Brain pericyte (primary cell): Measurements from ENCODE around the gene SLC7A8.

Source experiments
- DNase-seq: peaks from one replicate; pipeline ENCODE4 v3.0.0-alpha.2; 2012; ENCODE audit warnings: low read depth, low spot score

The SLC7A8 gene

DNA sequence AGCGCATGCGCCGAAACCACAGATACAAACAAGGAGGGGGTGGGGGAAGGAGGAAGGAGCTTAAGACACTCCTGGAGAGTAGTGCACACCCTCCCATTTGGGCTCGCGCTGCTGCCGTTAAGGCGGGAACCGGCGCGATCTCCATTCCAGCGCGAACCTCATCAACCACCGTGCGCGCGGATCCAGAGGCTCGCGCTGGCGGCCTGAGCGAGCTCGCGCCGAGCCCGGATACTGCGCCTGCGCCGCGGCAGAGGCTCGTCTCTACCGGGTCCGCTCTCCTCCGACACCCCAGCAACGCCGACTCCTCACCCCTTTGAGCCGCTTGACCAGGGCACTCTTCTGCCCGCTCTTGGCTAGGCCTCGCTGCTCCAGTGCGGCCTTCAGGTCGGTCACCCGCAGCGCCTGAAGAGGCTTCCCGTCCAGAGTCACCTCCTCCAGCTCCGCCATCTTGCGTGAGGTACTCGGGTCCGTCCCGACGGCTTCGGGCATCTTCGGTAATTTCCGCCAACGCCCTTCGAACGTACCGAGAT, 88.7 kb downstream of the SLC7A8 start, which contains the start of gene ACIN1:
Gene ACIN1 (minus strand): TSS at position 471 of the 530 bp plus-strand sequence. CDS start 24 bp downstream, at position 447.
- peak; percentile 72 for DNase-seq

DNA sequence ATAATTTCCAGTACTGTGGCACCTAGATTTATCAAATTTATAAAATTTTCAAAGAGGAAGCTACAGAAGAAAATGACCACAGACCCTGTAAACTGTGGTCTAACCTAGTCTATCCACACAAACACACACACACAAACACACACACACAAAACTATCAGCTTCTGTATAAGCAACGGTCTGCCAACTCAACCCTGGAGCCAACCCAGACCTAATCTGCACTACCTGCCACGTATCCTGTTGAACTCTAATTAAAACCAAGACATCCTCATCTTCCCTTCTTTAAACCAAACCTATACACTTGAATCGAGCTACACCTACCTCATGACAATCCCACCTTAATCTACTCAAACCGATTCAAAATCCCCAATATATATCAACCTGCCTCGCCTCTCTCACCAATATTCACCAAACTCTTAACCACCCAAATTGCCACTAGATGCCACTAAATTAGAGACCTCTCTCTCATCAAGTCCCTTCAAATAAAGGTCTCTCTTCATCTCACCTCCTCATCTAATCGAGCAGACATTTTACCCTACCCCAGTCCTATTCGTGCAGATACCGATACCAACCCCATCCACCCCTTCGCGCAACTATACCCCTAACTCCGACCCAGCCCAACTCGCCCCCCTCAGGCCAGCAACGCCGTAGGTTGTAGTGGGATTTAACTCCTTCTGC, 89.3 kb downstream of the SLC7A8 start:
- DNase-seq, result no peak

DNA sequence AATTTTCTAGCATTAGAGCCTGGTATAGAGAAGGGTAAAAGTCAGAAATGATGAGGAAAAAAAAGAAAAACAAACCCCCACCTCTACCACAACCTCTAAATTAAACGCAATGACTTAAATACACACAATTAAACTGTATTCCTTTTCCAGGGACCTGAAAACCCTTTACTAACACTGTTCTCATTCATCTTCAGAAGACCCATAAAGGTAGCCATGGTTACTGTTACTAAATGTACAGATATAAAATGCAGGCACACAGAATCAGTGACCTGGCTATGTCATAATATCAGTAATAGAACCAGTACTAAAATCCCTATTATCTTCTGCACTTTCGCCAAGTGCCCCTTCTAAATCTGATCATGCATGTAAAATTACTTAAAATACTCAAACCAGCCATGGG, 89.9 kb downstream of the SLC7A8 start:
- DNase-seq, result no peak

DNA sequence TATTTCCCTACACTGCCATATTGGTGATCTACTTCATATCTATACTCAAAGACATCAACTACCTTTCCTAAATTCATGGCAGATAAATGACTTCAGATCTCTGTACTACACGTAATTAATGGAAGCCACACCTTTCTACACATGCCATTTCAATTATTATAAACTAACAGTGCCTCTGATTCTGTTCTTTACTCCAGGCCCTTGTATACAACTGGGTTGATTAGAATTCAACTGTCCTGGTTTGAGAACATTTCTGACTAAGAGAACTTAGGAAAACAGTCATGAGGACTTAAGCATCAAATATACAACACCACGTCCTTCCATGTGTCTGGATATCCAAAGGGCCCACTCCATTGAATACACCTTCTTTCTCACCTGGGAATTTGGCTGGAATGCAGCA, 90.4 kb downstream of the SLC7A8 start:
- DNase-seq, result no peak

DNA sequence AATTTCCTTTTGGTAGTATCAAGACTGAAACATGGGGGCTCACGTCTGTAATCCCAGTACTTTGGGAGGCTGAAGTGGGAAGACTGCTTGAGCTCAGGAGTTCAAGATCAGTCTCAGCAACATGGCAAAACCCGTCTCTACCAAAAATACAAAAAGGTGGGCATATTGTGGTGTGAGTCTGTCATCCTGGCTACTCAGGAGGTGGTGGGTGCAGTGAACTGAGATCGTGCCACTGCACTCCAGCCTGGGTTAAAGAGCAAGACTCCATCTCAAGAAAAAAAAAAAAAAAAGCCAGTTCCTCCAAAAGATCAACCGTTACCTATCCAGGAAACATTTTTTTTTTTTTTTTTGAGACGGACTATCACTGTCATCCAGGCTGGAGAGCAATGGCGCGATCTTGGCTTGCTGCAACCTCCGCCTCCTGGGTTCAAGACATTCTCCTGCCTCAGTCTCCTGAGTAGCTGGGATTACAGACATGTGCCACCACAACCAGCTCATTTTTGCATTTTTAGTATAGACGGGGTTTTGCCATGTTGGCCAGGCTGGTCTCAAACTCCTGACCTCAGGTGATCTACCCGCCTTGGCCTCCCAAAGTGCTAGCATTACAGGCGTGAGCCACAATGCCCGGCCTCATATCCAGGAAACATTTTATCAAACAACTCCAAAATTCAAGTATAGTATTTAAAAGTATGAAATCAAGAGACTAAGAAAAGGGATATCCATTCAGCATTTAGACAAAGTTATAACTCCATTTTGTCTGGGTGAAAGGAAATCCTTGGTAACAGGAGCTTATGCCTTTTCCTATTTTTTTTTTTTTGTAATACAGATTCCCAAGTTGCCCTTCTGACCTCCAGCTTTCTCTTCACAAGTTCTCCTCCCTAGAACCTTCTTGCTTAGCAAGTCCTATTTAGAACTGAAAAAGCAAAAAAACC, 91.9 kb downstream of the SLC7A8 start:
- no peak for DNase-seq

DNA sequence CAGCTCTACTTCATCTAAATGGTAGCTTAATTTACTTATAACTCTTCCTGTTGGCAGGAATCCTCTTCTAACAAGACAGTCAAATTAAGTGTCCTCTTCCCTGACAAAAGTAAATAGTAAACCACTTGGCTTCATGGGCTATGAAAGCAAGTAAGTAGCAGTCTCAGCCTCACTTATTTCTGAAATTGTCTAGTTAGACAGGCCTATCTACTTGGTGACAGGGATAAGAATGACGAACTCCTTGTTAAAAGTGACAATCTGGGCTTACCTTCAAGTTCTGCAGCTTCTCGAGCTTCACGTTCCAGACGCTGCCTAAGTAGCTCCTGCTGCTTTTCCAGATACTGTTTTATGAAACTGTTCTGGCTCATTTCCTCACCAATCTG, 93.2 kb downstream of the SLC7A8 start:
- DNase-seq, result no peak

DNA sequence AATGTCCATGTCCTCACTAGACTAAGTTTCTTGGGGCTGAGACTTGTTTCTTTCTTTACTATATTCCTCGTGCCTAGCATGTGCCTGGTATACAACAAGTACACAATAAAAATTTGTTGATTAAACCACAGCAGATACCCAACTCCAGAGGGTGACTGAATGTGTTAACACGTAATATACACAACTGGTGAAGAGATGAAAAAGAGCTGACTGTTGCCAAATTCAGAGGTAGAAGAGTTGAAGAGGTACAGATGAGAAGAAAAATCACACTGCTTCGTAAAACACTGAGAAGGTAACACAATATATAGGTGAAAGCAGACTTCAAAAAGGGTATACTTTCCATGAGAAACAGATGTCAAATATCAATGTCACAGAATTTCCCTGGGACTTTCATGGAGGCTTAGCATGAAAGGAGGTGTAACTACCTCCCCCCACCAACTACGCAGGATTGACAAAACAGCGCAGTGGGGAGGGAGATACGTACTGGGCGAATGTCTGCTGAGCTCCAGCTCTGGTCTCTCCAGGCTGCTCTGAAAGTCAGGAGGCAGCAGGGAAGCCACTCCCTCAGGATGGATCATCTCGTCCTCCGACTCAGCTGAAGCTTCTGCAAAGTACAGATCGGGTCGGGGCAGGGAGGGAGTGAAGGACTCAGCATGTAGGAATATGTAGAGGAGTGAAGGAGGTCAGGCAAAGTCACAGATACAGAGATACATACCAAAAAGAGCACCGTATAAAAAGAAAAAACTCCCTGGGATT, 93.8 kb downstream of the SLC7A8 start:
- DNase-seq, result no peak

DNA sequence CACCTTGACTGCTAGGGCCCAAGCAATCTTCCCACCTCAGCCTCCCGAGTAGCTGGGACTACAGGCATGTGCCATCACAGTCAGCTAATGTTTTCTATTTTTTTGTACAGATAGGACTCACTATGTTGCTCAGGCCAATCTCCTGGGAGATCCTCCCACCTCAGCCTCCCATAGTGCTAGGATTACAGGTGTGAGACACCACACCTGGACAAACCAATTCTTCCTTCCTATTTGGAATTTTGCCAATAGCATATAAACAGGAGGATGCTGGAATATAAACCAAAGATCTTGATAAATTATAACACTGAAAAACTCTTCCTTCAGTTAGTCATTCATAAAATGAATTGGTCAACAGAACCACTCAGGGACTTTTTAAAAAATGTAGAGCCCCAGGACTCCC, 96.9 kb downstream of the SLC7A8 start:
- DNase-seq, result no peak

DNA sequence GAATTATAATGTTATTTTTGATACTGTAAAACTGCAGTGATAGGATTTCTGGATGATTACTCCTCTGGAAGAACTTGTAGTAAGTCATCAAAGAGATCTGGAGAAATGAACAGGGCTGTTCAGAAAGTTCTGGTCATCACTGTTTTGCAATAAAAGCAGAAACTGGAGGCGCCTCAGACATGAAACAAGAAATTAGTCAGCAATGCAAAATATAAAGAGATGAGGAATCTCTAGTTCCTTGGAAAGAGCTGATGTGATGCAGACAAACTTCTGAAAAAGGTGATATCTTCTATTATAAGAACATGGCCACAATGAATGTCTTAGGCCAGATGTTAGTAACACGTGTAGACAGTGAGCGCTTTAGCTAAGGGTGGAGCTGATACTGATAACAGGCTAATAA, 98.0 kb downstream of the SLC7A8 start:
- no peak for DNase-seq

DNA sequence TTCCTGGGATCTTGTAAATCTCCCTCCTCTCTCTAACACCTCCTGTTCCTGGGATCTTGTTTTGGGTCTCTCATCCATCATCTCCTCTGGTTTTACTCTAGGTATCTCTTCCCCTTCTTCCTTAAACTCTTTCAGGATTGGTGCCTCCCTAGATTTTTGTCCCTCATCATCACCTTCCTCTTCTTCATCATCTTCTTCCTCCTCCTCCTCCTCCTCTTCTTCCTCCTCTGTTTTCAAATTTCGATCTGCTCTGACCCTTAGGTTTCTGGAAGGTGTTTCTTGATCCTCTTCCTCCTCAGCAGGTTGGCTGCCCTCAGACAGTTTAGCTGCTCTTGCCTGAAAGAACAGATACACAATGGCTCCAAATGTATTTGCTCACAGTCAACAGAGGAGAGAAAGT, 103.0 kb downstream of the SLC7A8 start:
- no peak for DNase-seq

DNA sequence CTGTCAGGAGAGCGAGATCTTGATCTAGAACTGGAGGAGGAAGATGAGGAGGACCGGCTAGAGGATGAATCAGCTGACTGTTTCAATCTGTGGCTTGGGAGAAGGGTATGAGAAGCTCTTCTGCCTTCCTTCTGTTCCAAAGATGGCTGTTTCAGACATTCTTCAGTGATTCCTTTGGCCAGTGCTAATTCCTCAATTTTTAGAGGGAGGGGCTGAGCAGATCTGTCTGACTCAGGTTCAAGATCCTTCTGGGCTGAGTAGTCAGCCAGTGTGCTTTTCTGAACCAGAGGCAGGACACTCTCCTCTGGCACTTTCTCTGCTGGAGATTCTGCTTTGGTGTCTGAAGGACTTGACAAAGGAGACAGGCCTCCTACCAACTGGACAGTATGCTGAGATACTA, 103.7 kb downstream of the SLC7A8 start:
- DNase-seq, result no peak

DNA sequence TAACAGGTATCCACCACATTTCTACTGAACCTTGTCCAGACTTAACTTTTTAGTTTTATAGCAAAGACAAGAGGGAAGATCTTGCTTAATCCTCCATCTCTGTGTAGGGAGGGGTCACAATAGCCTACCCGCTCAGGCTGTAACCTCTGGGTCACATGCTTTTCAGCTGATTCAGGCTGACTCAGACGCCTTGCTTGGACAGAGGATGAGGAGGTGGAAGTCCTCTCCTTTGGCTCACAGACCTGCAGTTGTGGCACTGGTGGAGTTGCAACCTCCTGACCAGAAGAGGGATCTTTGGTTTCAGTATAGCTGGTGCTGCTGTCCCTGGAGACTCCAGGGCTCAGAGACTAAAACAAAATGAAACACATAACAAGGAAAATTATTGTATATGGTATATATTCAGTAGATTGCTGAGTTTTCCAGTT, 104.8 kb downstream of the SLC7A8 start:
- DNase-seq, result peak; percentile 74

DNA sequence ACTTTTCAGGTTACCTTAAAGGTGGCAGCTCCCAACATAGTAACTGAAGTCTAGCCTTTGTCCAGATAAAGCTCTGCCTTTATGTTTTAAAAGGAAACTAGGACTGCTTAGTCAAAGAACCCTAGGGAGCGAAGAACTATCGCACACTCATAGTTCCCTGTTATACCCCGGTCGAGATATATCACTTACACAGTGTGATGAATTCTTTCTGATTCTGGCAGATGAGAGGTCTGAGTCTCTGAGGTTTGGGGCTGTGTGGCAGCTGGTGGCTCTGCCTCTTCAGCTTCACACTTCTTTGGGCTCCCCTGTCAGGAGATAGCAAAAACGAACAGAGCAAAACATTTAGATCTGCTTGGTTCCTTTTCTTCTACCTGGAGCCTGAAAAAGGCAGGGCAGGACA, 105.5 kb downstream of the SLC7A8 start:
- DNase-seq, result no peak

DNA sequence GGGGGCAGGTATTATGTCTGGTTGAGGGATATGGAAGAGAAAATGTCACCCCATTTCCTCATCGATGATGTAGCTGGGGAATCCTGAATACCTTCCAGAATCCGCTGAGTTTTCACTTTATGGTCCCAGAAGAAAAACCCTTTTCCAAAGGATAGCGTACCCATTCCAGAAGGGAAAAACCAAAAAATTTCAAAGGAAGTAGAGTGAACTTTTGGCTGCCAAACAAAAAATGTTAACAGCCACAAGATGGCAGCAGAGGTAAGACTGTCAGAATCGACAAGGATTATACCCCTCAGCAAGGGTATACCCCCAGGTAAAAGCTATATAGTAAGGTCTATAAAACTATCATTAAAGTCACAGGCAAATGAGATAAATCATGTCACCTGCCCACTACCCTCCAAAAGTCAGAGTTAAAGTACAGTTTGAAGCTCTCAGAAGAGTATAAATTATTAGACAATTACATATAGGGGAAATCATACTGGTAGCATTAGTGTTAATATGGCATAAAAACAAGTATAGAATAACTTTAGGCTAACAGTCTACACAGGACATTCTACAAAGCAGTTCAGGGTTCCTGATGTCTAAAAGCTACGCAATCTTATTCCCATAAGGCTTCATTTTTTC, 106.6 kb downstream of the SLC7A8 start:
- no peak for DNase-seq
